ENCODE results near the gene KCTD17. TPM values are rescaled to one million over a fixed set of nuclear protein-coding genes. Genes with fewer than 3 reads are reported as not detected.

Gene KCTD17
- total RNA-seq, 1 experiment from 2014 or later, result 29.4 TPM

- Mint-ChIP-seq H3K27ac (no peak overlapping the region), H3K9me3 (no peaks in the 10 kb centered on the region), H3K4me3 (no peak overlapping the region), H3K27me3 (ENCODE audit: low read depth) (no peaks in the 10 kb centered on the region), H3K36me3 (no peaks in the 10 kb centered on the region), H3K4me1 (no peaks in the 10 kb centered on the region)
- ATAC-seq (no peak), DNase-seq (ENCODE audit: low spot score) (no peak)
- ChIA-PET CTCF (interaction anchor here (1.4 kb wide), 1 partner anchor 94 kb away, joined by 4 read pairs; no protein-coding TSS in a partner anchor), POLR2A (no interaction called here)
- TF ChIP-seq NR3C1 (CRISPR knock-in tag; conservative IDR thresholded peaks at IDR 0.05; ENCODE audit: low read depth) (no peak), RORB (CRISPR knock-in tag; IDR thresholded peaks at IDR 0.05) (no peak), ZBTB43 (CRISPR knock-in tag; IDR thresholded peaks at IDR 0.05) (no peak), NFE2L1 (CRISPR knock-in tag; IDR thresholded peaks at IDR 0.05) (no peak), ZSCAN18 (CRISPR knock-in tag; IDR thresholded peaks at IDR 0.05) (no peak), PRRX2 (CRISPR knock-in tag; IDR thresholded peaks at IDR 0.05) (no peak), FOXJ3 (CRISPR knock-in tag; IDR thresholded peaks at IDR 0.05; ENCODE audit: borderline replicate concordance) (no peak), MXD4 (CRISPR knock-in tag; IDR thresholded peaks at IDR 0.05; ENCODE audit: borderline replicate concordance) (no peak), KAT7 (CRISPR knock-in tag; IDR thresholded peaks at IDR 0.05; ENCODE audit: borderline replicate concordance) (no peak), ZNF317 (CRISPR knock-in tag; IDR thresholded peaks at IDR 0.05; ENCODE audit: borderline replicate concordance, low read depth) (no peak), ZNF532 (CRISPR knock-in tag; IDR thresholded peaks at IDR 0.05; ENCODE audit: borderline replicate concordance) (no peak), TEAD4 (CRISPR knock-in tag; IDR thresholded peaks at IDR 0.05) (no peak), CREM (CRISPR knock-in tag; IDR thresholded peaks at IDR 0.05) (no peak), ATF6 (CRISPR knock-in tag; IDR thresholded peaks at IDR 0.05) (no peak), CBFB (CRISPR knock-in tag; IDR thresholded peaks at IDR 0.05; ENCODE audit: low read depth) (no peak), ZNF232 (CRISPR knock-in tag; IDR thresholded peaks at IDR 0.05) (no peak)
- TF ChIP-seq, protein P1, sequence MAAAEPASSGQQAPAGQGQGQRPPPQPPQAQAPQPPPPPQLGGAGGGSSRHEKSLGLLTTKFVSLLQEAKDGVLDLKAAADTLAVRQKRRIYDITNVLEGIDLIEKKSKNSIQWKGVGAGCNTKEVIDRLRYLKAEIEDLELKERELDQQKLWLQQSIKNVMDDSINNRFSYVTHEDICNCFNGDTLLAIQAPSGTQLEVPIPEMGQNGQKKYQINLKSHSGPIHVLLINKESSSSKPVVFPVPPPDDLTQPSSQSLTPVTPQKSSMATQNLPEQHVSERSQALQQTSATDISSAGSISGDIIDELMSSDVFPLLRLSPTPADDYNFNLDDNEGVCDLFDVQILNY (CRISPR knock-in tag; IDR thresholded peaks at IDR 0.05), result no peak
- TF ChIP-seq, protein P2, sequence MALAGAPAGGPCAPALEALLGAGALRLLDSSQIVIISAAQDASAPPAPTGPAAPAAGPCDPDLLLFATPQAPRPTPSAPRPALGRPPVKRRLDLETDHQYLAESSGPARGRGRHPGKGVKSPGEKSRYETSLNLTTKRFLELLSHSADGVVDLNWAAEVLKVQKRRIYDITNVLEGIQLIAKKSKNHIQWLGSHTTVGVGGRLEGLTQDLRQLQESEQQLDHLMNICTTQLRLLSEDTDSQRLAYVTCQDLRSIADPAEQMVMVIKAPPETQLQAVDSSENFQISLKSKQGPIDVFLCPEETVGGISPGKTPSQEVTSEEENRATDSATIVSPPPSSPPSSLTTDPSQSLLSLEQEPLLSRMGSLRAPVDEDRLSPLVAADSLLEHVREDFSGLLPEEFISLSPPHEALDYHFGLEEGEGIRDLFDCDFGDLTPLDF (CRISPR knock-in tag; IDR thresholded peaks at IDR 0.05), result no peak
- TF ChIP-seq, protein P3, sequence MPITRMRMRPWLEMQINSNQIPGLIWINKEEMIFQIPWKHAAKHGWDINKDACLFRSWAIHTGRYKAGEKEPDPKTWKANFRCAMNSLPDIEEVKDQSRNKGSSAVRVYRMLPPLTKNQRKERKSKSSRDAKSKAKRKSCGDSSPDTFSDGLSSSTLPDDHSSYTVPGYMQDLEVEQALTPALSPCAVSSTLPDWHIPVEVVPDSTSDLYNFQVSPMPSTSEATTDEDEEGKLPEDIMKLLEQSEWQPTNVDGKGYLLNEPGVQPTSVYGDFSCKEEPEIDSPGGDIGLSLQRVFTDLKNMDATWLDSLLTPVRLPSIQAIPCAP (CRISPR knock-in tag; IDR thresholded peaks at IDR 0.05), result no peak
These were observed 54.4 kb downstream of the KCTD17 start for GRCh38 chr22:37105990-37106389.

Measured in WTC11 (cell line).